ENCODE measurements around the gene IRF6. TPM values are rescaled to one million over a fixed set of nuclear protein-coding genes. Genes with fewer than 3 reads are reported as not detected.

Gene IRF6
- total and polyA plus RNA-seq, 12 donors: 5.4 to 60.2 (median 23.4) TPM

- TF ChIP-seq CTCF (IDR thresholded peaks at IDR 0.05): no peak
- no peak for TF ChIP-seq POLR2A (IDR thresholded peaks at IDR 0.05)
- peaks cover 0 to 39% of the 10 kb centered on the region in 2 donors for H3K36me3 ChIP-seq (replicated peaks in 1 of 2)
- intact Hi-C loops (cut with DNase I): no loop called here
Observed at GRCh38 chr1:209854196-209854595, 48.3 kb upstream of the IRF6 start.

GRCh38 chr1:209853676-209854075 lies 47.7 kb upstream of the IRF6 start:
- Histone ChIP-seq H3K9me3 (replicated peaks in 1 of 3) (no peaks in the 10 kb centered on the region), H3K4me1 (replicated peaks in 1 of 2) (no peaks in the 10 kb centered on the region), H3K27ac (no peak overlapping the region), H3K36me3 (replicated peaks in 1 of 2) (peaks cover 0 to 39% of the 10 kb centered on the region in 2 donors), H3K4me3 (no peak overlapping the region), H3K27me3 (no peaks in the 10 kb centered on the region)
- no peak for DNase-seq
- 89 to 96% (median 92%) methylated on average over 2 of the region's 2 CpGs for WGBS, 4 donors
- intact Hi-C loops (cut with DNase I): no loop called here
- no peak for TF ChIP-seq POLR2A (IDR thresholded peaks at IDR 0.05)
- no peak for TF ChIP-seq CTCF (IDR thresholded peaks at IDR 0.05)

More at GRCh38 chr1:209854196-209854595, 48.3 kb upstream of the IRF6 start:
- WGBS, 4 donors: 48 to 90% (median 85%) methylated on average over 3 of the region's 3 CpGs
- DNase-seq: no peak
- Histone ChIP-seq H3K4me1 (replicated peaks in 1 of 2) (no peaks in the 10 kb centered on the region), H3K9me3 (replicated peaks in 1 of 3) (no peaks in the 10 kb centered on the region), H3K4me3 (no peak overlapping the region), H3K27ac (no peak overlapping the region), H3K27me3 (no peaks in the 10 kb centered on the region)

GRCh38 chr1:209850342-209850979 lies 44.5 kb upstream of the IRF6 start:
- TF ChIP-seq POLR2A (IDR thresholded peaks at IDR 0.05) (no peak), CTCF (IDR thresholded peaks at IDR 0.05) (peak; percentile 18 to 55 (median 49))
- WGBS, 4 donors: 55 to 69% (median 61%) methylated on average over 6 of the region's 6 CpGs
- Histone ChIP-seq H3K4me3 (no peak overlapping the region), H3K4me1 (replicated peaks in 1 of 2) (no peaks in the 10 kb centered on the region), H3K36me3 (replicated peaks in 1 of 2) (peaks cover 0 to 48% of the 10 kb centered on the region in 2 donors), H3K9me3 (replicated peaks in 1 of 3) (no peaks in the 10 kb centered on the region), H3K27ac (no peak overlapping the region), H3K27me3 (no peaks in the 10 kb centered on the region)
- intact Hi-C loops (cut with DNase I): no loop called here
- peak; percentile 44 to 86 (median 60) for DNase-seq

GRCh38 chr1:209849388-209849787 lies 43.4 kb upstream of the IRF6 start:
- H3K27me3 ChIP-seq: no peaks in the 10 kb centered on the region
- 72 to 90% (median 88%) methylated on average over 5 of the region's 5 CpGs for WGBS, 4 donors
- intact Hi-C loops (cut with DNase I): no loop called here
- no peak for DNase-seq
- no peak overlapping the region for H3K4me3 ChIP-seq
- H3K27ac ChIP-seq: no peak overlapping the region
- TF ChIP-seq POLR2A (IDR thresholded peaks at IDR 0.05) (no peak), CTCF (IDR thresholded peaks at IDR 0.05) (no peak)
- H3K9me3 ChIP-seq (replicated peaks in 1 of 3): no peaks in the 10 kb centered on the region
- H3K36me3 ChIP-seq (replicated peaks in 1 of 2): peaks cover 0 to 55% of the 10 kb centered on the region in 2 donors
- H3K4me1 ChIP-seq (replicated peaks in 1 of 2): no peaks in the 10 kb centered on the region

All from adrenal gland (tissue), 12 donors.